Parathyroid adenoma (tissue), 2 donors: ENCODE results near the gene DGKA.
"Not testable (repeated sequence)": the region's sequence is repeated elsewhere in the genome, so short reads cannot be mapped to it uniquely, and the experiment has no call there.

Source experiments
- H2AFZ ChIP-seq: fragments of 300-600 bp; sonication (generic); one replicate; pipeline ENCODE4 v1.7.0; 2017; ENCODE audit warnings: antibody characterized with exemption, mild to moderate bottlenecking
- H3K27ac ChIP-seq: fragments of 300-600 bp; sonication (generic); one replicate; pipeline ENCODE4 v1.7.0; 2017
- H3K27me3 ChIP-seq: fragments of 300-600 bp; sonication (generic); one replicate; pipeline ENCODE4 v1.7.0; 2017; ENCODE audit warnings: low read length; ENCODE audit not compliant: control insufficient read depth, insufficient read depth
- H3K36me3 ChIP-seq: fragments of 300-600 bp; sonication (generic); one replicate; pipeline ENCODE4 v1.7.0; 2017; ENCODE audit warnings: low read length; ENCODE audit not compliant: control insufficient read depth, insufficient read depth
- H3K4me1 ChIP-seq: fragments of 300-600 bp; sonication (generic); one replicate; pipeline ENCODE4 v1.7.0; 2017; ENCODE audit warnings: control low read depth
- H3K4me2 ChIP-seq: fragments of 300-600 bp; sonication (generic); one replicate; pipeline ENCODE4 v1.7.0; 2017; ENCODE audit warnings: low read length
- H3K4me3 ChIP-seq: fragments of 300-600 bp; sonication (generic); one replicate; pipeline ENCODE4 v1.7.0; 2017; ENCODE audit warnings: low read depth, low read length
- H3K79me2 ChIP-seq: fragments of 300-600 bp; sonication (generic); one replicate; pipeline ENCODE4 v1.7.0; 2017; ENCODE audit warnings: control low read depth
- H3K9ac ChIP-seq: fragments of 300-600 bp; sonication (generic); one replicate; pipeline ENCODE4 v1.7.0; 2017; ENCODE audit warnings: mild to moderate bottlenecking
- H3K9me3 ChIP-seq: fragments of 300-600 bp; sonication (generic); one replicate; pipeline ENCODE4 v1.7.0; 2017; ENCODE audit warnings: low read length; ENCODE audit not compliant: control insufficient read depth
- CTCF ChIP-seq: fragments of 300-600 bp; sonication (generic); IDR thresholded peaks from one replicate; pipeline ENCODE4 v1.7.0; 2017; ENCODE audit warnings: antibody characterized with exemption, mild to moderate bottlenecking
- donor health status: primary hyperparathyroidism.

The DGKA gene

GRCh38 chr12:55982319-55982936 is 51.5 kb downstream of the DGKA start:
- Histone ChIP-seq H3K4me2 (no peak overlapping the region), H3K27me3 (no peaks in the 10 kb centered on the region), H3K9ac (no peak overlapping the region), H2AFZ (no peak overlapping the region), H3K9me3 (no peaks in the 10 kb centered on the region), H3K27ac (no peak overlapping the region), H3K36me3 (no peaks in the 10 kb centered on the region), H3K4me3 (no peak overlapping the region), H3K79me2 (peaks cover 28% of the 10 kb centered on the region), H3K4me1 (peaks cover 11% of the 10 kb centered on the region)
- TF ChIP-seq CTCF: no peak

GRCh38 chr12:55983232-55983842 is 52.4 kb downstream of the DGKA start:
- H3K36me3 ChIP-seq: no peaks in the 10 kb centered on the region

GRCh38 chr12:55984861-55985260 is 53.9 kb downstream of the DGKA start:
- no peak for TF ChIP-seq CTCF
- Histone ChIP-seq H3K27me3 (no peaks in the 10 kb centered on the region), H3K4me1 (peaks cover 11% of the 10 kb centered on the region), H3K4me3 (no peak overlapping the region), H3K36me3 (no peaks in the 10 kb centered on the region), H3K9ac (no peak overlapping the region), H2AFZ (no peak overlapping the region), H3K4me2 (no peak overlapping the region), H3K9me3 (no peaks in the 10 kb centered on the region), H3K79me2 (peaks cover 7% of the 10 kb centered on the region), H3K27ac (no peak overlapping the region)

More at GRCh38 chr12:55983232-55983842, 52.4 kb downstream of the DGKA start:
- no peak overlapping the region for H3K4me2 ChIP-seq
- H3K9me3 ChIP-seq: no peaks in the 10 kb centered on the region
- H3K4me1 ChIP-seq: peaks cover 11% of the 10 kb centered on the region
- peaks cover 19% of the 10 kb centered on the region for H3K79me2 ChIP-seq
- no peak overlapping the region for H3K4me3 ChIP-seq
- no peak overlapping the region for H3K9ac ChIP-seq
- H2AFZ ChIP-seq: no peak overlapping the region
- TF ChIP-seq CTCF: no peak
- no peak overlapping the region for H3K27ac ChIP-seq
- H3K27me3 ChIP-seq: no peaks in the 10 kb centered on the region

- Histone ChIP-seq H3K4me2 (no peak overlapping the region), H3K9me3 (no peaks in the 10 kb centered on the region), H3K4me3 (no peak overlapping the region), H2AFZ (no peak overlapping the region), H3K4me1 (peaks cover 11% of the 10 kb centered on the region), H3K79me2 (peaks cover 4% of the 10 kb centered on the region), H3K27me3 (no peaks in the 10 kb centered on the region), H3K27ac (no peak overlapping the region), H3K36me3 (no peaks in the 10 kb centered on the region), H3K9ac (no peak overlapping the region)
- TF ChIP-seq CTCF: no peak
Measured at GRCh38 chr12:55985341-55985740, 54.4 kb downstream of the DGKA start.

- peaks cover 11% of the 10 kb centered on the region for H3K4me1 ChIP-seq
- not testable (repeated sequence) for H3K27ac ChIP-seq, H3K4me2 ChIP-seq, H3K4me3 ChIP-seq, H3K79me2 ChIP-seq, H3K36me3 ChIP-seq, H3K9me3 ChIP-seq, H3K9ac ChIP-seq, H3K27me3 ChIP-seq, H2AFZ ChIP-seq
Measured at GRCh38 chr12:55985976-55986375, 55.0 kb downstream of the DGKA start.
